H1 (cell line): Measurements from ENCODE around the gene KPNA6.

Source experiments
- BRCA1 ChIP-seq: IDR thresholded peaks from 2 replicates; pipeline ENCODE4 v1.6.1; 2012; ENCODE audit warnings: low read depth, low read length, improper control_type of control experiment
- NRF1 ChIP-seq: IDR thresholded peaks from 2 replicates; pipeline ENCODE4 v1.6.1; 2011; ENCODE audit warnings: mild to moderate bottlenecking, low read depth, low read length, improper control_type of control experiment
- POLR2AphosphoS5 ChIP-seq: IDR thresholded peaks from 2 replicates; pipeline ENCODE4 v1.6.1; 2011; ENCODE audit warnings: low read depth, low read length
- RAD21 ChIP-seq, 2 experiments: IDR thresholded peaks in 1 of 2; conservative IDR thresholded peaks in 1 of 2; 2 replicates each; pipeline ENCODE4 v1.6.1; 2011; ENCODE audit warnings: low read depth in 2 of 2, low read length in 2 of 2, improper control_type of control experiment in 1 of 2, inconsistent platforms in 1 of 2, mild to moderate bottlenecking in 1 of 2, moderate library complexity in 1 of 2
- SIN3A ChIP-seq, 2 experiments: IDR thresholded peaks in 1 of 2; conservative IDR thresholded peaks in 1 of 2; 2 replicates each; pipeline ENCODE4 v1.6.1; 2011 to 2012; ENCODE audit warnings: low read length in 2 of 2, improper control_type of control experiment in 1 of 2, low read depth in 1 of 2, mild to moderate bottlenecking in 1 of 2
- SRF ChIP-seq: IDR thresholded peaks from 2 replicates; pipeline ENCODE4 v1.6.1; 2011; ENCODE audit warnings: mild to moderate bottlenecking, low read depth, low read length, moderate library complexity
- TBP ChIP-seq: IDR thresholded peaks from 2 replicates; pipeline ENCODE4 v1.6.1; 2011; ENCODE audit warnings: low read depth, low read length, improper control_type of control experiment
- YY1 ChIP-seq: IDR thresholded peaks from 2 replicates; pipeline ENCODE4 v1.6.1; 2011; ENCODE audit warnings: low read depth, mild to moderate bottlenecking, low read length
- TF ChIP-seq, protein P1 (sequence below), 3 experiments: IDR thresholded peaks; 1 replicate in 2 of 3; 2 replicates in 1 of 3; pipeline versions ENCODE4 v1.5.1 to v1.6.1; 2011; ENCODE audit warnings: low read length in 3 of 3, mild to moderate bottlenecking in 3 of 3, inconsistent platforms in 2 of 3, low read depth in 1 of 3, moderate library complexity in 1 of 3; ENCODE audit not compliant: insufficient read depth in 1 of 3; ENCODE audit errors: control extremely low read depth in 1 of 3

DNA sequence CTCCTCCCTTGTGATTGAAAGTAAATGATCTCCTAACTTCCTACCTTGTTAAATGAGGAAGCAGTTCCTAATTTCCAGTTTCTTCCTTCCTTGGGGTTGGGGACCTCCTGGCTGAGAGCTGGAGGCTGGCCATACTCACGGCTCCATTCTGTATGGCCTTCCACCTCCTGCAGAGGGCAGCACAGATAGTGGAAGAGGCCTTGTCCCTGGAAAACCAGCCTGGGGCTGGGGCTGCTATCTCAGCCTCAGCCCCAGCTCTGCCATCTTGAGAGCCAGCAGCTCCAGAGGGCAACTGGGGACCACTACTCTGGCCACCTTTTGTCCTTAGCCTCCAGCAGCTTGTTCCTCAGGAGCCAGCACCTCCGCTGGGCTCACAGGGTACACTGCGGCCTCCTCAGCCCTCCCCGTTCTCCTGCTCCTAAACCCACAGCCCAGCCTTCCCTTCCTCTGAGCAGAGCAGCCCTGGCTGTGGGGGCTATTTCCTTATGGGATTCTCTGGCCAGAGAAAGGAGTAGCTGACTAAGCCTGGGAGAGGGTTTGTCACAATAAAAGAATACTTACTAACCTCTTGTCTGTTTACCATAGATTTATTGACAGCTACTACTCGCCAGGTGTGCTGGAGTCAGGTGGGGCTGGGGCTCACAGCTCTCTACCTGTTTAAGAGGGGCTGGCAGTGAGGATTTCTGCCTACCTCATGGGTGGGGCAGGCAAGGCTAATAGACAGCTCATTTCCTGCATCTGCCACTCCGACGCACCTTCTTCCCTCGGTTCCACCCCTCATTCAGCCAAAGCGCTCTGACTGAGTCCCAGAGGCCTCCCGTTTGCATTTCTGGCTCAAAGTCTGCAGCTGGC, 108.0 kb downstream of the KPNA6 start:
- TF ChIP-seq SIN3A (conservative IDR thresholded peaks at IDR 0.05 in 1 of 2, IDR thresholded peaks at IDR 0.05 in 1 of 2; ENCODE audit: low read depth in 1 of 2, low read length in 2 of 2) (no peak), TBP (no peak), POLR2AphosphoS5 (no peak), SRF (no peak), BRCA1 (no peak), YY1 (peak; percentile 77), RAD21 (IDR thresholded peaks at IDR 0.05 in 1 of 2, conservative IDR thresholded peaks at IDR 0.05 in 1 of 2; ENCODE audit: low read depth in 2 of 2, low read length in 2 of 2) (peak; percentile 76 to 87), NRF1 (no peak)
- TF ChIP-seq, protein P1, sequence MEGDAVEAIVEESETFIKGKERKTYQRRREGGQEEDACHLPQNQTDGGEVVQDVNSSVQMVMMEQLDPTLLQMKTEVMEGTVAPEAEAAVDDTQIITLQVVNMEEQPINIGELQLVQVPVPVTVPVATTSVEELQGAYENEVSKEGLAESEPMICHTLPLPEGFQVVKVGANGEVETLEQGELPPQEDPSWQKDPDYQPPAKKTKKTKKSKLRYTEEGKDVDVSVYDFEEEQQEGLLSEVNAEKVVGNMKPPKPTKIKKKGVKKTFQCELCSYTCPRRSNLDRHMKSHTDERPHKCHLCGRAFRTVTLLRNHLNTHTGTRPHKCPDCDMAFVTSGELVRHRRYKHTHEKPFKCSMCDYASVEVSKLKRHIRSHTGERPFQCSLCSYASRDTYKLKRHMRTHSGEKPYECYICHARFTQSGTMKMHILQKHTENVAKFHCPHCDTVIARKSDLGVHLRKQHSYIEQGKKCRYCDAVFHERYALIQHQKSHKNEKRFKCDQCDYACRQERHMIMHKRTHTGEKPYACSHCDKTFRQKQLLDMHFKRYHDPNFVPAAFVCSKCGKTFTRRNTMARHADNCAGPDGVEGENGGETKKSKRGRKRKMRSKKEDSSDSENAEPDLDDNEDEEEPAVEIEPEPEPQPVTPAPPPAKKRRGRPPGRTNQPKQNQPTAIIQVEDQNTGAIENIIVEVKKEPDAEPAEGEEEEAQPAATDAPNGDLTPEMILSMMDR (IDR thresholded peaks at IDR 0.05; ENCODE audit: control extremely low read depth in 1 of 3, insufficient read depth in 1 of 3, low read depth in 1 of 3, low read length in 3 of 3) = peak; percentile 86 to 91 (median 86)
